GM21447 (cell line): Measurements from ENCODE around the gene PNPT1.
"Not testable (repeated sequence)": the region's sequence is repeated elsewhere in the genome, so short reads cannot be mapped to it uniquely, and the experiment has no call there.

Experiments
- ATAC-seq: cut with Tn5 transposase; IDR thresholded peaks from one replicate; pipeline ENCODE4 v1.9.1; 2021; ENCODE audit not compliant: unreplicated experiment

PNPT1 gene

DNA sequence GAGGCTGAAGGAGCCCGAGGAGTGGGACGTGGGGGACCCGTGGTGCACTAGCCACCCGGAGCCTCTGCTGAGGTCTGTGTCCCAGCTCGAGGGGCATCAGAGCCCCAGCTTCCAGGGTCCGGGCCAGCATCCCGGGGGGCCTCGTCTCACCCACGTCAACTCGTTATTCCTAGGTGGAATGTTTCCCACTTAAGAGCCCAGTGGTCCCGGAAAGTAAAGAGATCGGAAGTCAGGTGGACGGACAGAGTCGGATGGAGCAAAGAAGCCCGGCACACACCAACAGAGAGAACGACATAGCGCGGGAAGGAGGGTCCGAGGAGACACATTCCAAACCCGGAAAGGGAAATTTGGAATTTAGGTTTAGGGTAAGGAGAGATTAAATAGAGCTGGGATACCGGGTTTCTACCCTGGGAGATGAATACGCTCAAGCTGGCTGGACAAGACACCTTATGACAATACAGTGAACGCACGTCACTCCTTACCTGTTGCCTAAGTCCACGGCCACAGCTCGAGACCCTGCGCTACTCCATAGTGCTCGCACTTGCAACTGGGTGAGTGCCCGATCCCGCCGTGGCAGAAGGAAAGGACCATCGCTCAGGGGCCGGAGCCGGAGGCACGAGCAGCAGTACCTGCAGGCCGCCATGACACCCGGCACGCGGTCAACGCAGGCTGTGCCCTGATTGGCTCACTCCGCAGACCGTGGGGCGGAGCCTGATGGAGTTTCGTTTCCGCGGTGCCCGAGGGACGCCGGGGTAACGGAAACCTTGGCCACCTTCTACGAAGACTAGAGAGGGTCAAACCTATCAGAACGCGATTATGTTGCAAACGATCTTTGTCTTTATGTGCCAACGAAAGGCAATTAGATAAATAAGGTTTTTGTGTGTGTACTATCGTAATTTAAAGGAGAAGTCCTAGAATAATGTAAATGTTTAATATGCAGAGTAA is at the start of gene PNPT1:
TSS of gene PNPT1 (minus strand) at position 664 of the 945 bp plus-strand sequence. CDS start at position 643, 21 bp downstream.
- ATAC-seq, result peak; percentile 100

DNA sequence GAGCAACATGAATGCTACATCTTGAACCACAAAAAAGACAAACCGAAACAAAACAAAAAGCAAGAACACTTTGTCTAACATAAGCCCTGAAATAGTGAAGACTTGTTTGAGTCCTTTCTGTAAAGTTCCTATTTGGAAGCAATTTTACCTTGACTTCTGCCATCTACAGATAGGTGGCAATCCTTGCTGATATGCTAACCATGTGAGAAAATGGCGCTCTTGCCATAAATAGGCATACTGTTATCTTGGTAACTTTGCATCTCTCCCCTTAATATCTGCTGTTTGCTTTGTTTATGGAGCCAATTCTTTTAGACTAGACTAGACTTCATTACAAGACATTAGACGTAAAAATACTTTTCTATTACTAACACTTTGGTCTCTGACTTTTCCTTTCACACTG is 49.4 kb upstream of the PNPT1 start:
- ATAC-seq, result no peak

DNA sequence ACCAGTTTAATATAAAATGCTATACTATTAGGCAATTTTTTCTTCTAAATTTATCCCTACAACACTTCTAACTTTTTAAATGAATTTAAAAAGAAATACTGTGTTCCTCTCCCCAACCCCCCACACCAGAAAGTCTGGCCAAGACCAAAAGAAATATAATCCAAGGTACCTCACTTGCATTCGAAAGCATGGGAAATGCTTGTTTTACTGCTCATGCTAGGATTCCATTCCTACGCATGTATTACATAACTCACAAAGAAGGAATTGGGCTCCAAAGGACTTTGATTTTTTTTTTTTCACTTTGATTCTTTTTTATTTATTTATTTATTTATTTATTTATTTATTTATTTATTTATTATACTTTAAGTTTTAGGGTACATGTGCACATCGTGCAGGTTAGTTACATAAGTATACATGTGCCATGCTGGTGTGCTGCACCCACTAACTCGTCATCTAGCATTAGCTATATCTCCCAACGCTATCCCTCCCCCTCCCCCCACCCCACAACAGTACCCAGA is 42.4 kb upstream of the PNPT1 start:
- ATAC-seq, result not testable (repeated sequence)

DNA sequence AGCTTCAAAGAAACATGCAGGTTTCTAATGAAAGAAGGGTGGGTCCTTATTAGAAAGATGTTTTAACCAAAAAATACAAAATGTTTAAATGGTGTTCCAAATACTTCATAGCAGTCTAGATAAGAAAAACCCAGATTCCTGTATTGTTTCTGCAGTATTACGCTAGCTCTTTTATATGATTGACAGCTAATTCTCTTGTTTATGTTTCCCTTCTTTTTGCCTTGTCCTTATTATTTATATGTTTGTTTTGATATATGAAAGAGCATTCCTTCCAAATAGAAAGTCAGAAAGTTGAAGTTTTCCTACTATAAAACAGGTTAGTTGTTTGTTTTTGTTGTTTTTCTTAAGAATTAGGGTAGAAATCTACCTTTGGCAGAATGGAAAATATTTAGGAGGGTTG is 41.1 kb upstream of the PNPT1 start:
- ATAC-seq, result no peak

DNA sequence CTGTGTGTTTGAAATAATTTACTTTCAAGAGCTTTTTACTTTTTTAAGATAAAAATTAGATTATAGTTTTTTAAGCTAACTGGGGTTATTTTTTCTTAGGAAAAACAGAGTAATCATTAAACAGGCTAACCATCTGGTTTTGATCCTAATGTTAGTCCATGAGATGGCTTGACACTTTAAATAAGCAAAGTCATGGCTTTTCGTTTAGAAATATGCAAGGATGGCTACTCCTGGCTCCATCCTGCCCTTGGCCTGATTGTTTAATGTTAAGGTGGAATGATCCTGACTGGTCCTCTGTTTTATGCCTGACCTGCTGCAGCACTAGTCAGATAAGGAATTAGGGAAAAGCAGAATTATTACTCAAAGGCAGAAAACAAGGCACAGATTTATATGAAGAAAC is 39.7 kb upstream of the PNPT1 start:
- no peak for ATAC-seq

DNA sequence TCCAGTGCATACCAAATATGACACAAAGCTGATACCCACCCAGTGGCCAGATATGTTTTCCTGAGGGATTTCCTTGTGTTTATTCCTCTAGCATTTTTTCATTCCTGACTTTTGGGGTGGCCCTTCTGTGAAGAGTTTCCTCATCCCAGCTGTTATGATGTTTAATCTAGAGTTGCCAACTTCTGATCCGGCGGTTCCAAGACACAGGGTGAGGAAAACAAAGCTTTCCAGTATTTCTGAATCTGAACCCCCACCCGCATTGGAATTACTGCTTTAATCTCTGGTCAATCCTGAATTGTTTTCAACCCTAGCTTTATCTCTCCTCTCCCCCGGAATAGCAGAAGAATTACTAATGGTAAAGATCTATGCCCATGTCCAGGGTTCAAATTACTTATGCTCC is 39.2 kb upstream of the PNPT1 start:
- no peak for ATAC-seq

DNA sequence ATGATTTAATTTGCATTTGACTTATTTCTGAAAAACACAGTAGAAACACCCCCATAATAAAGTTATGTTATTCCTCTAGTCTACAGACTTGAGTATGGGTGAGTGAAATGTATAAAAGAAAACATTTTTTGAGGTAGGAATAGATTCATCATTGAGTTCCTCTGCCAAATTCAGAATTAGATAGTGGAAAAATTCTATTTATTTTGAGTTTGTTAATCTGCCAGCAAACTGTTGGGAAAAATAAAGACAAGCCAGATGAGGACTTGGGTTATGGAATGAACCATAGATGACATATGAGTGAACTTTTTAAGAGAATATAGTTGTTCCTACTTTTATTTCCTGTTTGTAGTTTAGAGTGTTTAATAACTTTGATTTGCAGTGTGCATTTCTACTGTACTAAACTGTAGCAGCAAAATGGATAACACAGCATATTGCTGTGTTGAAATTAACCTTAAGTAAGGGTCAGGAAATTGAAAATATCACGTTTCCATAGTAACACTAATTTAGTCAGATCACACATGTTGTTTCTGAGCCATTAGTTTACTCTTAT is 35.6 kb upstream of the PNPT1 start:
- no peak for ATAC-seq

DNA sequence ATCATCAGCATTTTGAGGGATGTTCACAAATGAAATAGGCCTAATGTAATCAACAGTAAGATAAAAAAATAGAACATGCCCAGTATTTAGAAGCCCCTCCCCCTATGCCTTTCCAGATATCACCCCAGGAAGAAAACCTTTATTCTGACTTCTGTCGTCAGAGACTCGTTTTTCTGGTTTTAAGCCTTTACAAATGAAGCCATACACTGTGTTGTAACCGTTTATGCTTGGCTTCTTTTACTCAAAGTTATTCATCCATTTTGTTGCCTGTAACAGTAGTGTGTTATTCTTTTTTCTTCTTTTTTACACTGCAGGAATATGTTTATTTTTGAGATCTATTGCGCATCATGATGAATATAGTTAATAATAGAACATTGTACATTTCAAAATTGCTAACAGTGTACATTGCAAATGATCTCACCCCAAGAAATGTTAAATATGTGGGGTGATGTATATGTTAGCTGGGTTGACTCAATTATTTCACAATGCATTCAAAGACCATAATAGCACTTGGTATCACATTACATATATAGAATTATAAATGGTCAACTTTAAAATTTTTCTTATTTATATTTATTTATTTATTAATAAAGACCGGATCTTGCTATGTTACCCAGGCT is 28.1 kb upstream of the PNPT1 start:
- ATAC-seq, result no peak

DNA sequence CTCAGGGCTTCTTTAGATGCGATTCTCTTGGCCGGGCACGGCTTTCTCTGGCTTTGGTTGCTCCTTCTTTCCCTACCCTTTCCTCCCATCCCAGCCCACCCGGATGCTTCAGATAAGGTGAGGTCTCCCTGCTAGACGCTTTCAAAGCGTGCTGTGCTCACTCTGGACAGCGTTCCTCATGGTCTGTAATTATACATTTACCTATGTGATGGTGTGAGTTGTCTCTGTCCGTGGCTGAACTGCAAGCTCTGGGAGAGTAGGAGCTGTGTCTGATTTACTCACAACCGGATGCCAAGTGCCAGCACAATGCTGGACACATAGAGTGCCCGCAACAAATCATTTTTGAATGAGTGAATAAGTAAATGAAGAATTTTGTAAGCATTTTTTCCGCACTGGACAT is 26.8 kb upstream of the PNPT1 start:
- ATAC-seq, result no peak

DNA sequence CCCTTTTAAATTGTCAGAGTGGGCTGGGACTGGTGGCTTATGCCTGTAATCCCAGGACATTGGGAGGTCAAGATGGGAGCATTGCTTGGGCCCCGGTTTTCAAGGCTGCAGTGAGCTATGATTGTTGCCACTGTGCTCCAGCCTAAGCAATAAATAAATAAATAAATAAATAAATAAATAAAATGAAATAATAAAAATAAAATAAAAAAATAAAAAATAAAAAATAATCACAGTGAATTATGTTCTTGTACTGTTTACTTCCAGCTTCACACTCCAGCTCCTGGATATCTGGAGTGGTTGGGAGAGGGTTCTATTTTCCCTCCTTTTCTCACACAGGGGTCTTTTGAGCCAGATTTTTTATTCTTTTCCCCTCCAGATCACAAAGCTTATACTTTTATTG is 26.2 kb upstream of the PNPT1 start:
- ATAC-seq, result no peak

DNA sequence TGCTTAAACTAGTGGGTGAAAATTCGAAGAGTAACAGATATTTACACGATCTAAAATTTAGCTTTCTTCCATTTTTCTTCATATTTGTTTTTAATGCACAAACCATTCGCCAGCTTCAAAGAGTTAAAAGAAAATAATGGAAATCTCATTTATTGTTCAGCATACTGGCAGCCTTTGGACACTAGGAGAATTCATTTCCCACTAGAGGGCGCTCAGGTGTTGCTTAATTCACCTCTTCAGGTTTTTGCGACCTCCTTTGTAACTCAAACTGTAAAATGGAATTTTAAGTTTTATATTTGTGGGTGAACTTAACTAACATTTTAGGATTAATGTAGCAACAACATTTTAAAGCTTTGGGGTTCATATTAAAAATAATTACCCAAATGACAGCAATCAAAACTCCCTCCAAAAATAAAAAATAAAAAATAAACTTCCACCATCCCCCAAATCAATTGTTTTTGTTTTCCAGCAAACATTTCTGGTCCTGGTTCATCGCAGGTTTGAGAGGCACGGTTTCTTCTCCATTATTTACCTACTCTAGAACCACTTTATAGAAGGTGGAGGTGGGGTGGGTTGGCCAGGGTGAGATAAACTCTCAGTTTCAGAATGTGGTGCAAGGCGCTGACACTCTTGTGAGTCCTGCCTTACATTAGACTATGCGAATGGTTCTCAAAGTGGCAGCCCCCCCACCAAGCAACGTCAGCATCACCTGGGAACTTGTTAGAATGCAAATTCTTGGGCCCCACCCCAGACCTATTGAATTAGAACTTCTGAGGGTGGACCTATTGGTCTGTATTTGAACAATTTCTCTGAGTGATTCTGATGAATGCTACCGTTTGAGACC is 24.7 kb upstream of the PNPT1 start:
- ATAC-seq, result peak; percentile 61

DNA sequence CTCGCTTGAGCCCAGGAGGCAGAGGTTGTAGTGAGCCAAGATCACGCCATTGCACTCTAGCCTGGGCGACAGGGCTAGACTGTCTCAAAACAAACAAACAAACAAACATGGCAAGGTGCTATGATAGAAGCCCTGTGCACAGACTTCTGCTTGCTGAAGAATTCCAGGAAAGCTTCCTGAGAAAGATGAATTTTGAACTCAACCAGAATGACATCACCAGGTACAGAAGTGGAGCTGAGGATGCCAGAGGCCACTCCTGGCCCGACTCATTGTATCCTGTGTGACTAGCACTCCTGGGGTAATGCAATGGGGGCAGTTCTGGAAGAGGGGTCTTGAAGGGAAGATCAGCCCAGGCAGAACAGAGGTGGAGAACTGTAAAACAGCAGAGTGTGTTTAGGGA is 22.0 kb upstream of the PNPT1 start:
- no peak for ATAC-seq

DNA sequence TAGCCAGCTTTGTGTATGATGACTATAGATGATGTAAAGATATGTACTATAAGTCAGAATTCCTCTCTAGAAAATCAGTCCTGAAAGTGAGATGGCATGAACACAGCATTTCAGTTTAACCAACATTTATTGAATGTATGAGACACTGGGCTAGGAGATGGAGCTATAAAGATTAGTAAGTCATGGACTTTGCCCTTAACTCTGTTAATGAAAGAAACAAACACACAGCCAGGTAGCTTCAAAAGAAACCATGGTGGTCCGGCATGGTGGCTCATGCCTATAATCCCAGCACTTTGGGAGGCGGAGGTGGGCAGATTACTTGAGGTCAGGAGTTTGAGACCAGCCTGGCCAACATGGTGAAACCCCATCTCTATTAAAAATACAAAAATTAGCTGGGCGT is 21.5 kb upstream of the PNPT1 start:
- not testable (repeated sequence) for ATAC-seq

DNA sequence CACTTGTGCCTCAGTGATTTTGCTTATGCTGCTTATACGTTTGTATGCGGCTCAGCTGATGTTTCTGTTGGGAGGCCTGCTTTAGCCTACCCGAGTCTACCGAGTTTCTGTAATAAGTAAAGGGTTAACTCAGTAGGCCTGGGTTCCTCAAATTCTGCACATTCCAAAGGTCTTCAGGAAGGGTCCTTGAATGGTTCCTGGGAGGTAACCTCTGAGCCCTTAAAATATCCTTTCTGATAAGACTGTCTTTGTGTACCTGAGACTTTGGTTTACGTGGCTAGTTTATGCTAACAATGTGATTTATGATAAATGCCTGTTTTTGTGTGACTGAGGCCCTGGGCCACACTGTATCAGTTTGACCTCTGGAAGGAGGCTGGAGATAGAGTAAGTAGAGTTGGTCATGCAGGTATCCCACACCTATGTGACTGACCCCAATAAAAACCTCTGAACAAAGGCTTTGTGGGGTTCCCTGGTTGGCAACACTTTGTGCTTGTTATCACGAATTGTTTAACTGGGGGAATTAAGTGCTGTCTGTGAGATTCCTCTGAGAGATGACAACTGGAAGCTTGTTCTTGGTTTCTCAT is 18.9 kb upstream of the PNPT1 start:
- ATAC-seq, result no peak

DNA sequence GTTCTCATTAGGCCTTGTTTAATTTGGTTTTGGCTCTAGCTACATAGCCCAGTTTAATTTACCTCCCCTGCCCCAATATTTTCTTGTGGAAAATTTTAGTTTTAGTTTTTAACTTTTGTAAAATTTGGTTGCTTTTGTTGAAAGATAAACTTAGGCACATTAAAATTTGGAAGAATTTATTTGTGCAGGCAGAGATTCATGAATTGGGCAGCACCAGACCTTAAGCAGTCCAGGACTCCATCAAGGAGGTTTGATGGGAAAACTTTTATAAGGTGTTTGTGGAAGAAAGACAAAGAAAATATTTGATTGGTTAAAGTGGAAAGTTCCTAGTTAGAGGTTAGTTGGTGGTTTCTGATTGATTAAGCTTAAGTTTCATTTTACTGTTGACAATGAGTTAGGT is 16.4 kb upstream of the PNPT1 start:
- no peak for ATAC-seq

DNA sequence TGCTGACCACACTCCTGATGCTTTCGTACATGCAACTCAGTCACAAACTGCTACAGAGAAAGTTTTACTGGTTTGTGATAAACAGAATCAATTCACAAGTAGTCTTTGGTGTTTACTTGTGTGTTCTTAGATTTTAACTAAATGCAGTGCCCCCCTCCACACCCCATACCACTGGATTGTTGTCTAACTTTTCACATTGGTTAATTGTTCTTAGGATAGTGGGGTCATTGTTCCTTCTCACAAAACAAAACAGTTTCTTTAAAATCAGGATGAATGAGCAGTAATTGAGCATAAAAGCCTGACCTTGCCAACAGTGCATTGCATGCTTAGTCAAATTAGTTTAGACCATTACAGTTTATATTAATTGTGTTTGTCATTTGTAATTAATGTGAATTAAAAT is 14.1 kb upstream of the PNPT1 start:
- ATAC-seq, result no peak

DNA sequence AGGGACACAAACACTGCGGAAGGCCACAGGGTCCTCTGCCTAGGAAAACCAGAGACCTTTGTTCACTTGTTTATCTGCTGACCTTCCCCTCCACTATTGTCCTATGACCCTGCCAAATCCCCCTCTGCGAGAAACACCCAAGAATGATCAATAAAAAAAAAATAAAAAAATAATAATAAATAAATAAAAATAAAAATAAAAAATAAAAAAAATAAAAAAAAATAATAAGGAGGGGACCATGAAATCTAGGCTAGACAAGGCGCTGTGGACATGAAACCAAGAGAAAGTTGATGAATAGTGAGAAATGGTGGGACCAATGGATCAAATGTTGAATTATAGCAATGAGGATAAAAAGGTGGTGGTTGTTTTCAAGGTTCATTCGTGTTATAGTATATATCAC is 12.6 kb upstream of the PNPT1 start:
- ATAC-seq, result not testable (repeated sequence)

DNA sequence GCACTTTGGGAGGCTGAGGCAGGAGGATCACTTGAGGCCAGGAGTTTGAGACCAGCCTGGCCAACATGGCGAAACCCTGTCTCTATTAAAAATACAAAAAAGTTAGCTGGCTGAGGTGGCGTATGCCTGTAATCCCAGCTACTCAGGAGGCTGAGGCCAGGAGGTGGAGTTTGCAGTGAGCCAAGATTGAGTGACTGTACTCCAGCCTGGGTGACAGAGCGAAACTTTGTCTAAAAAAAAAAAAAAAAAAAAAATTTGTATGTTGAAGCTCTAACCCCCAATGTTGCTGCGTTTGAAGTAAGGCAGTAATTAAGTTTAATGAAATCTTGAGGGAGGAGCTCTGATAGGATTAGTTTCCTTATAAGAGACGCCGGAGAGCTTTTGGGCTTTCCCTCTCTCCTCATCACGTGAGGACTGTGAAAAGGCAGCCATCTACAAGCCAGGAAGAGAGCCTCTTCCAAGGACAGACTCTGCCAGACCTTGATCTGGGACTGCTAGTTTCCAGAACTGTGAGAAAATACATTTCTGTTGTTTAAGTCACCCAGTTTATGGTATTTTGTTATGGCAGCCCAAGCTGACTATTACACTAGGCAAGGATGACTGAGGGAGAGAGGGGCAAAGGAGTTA is 11.5 kb upstream of the PNPT1 start:
- no peak for ATAC-seq

DNA sequence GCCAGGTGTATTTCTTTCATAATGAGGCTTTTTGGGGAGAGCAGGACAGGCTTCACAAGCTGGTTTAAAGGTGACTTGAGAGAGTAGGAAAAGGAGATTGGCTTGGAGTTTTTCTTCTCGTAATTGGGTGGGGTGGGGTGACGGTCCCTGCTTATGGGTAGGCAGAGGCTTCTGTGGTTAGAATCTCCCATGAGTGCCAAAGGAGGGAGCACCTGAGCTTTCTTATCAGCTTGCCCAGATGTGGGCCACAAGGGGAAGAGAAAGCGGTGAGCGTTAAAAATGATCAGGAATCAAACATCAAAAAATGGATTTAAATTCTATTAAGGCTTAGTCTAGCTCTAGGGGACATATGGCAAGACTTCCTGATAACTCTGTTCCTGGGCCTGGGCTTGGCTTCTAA is 9.7 kb upstream of the PNPT1 start:
- no peak for ATAC-seq

DNA sequence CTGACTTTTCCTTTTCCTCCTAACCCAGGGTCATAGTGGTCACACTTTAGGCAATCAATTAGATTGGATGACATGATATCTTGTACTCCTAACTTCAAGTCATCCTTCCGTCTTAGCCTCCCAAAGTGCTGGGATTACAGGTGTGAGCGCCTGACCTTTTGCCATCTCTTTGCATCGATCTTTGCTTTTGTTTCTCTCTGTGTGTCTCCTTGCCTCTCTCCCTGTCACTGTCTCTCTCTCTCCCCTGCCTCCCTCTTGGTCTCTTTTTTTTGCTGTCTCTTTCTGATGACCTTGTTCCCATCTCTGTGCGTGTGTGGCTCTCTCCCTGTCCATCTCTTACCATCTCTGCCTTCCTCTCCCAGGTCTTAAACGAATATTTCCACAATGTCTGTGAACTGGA is 904 bp downstream of the PNPT1 start:
- ATAC-seq, result peak; percentile 1
